ENCODE data around the gene CYBA. TPM values are rescaled to one million over a fixed set of nuclear protein-coding genes. Genes with fewer than 3 reads are reported as not detected.

The CYBA gene
- total RNA-seq, 4 donors from 2014 or later = 174 to 329 (median 245) TPM

- no peak for ATAC-seq (ENCODE audit: low FRiP score)
- no peak for TF ChIP-seq CTCF (IDR thresholded peaks at IDR 0.05)
- DNase-seq (ENCODE audit: low spot score) = no peak
Observed at GRCh38 chr16:88595101-88595500, 55.8 kb downstream of the CYBA start.

- DNase-seq (ENCODE audit: low spot score) = no peak
- no peak for TF ChIP-seq CTCF (IDR thresholded peaks at IDR 0.05)
- no peak for ATAC-seq (ENCODE audit: low FRiP score)
Observed at GRCh38 chr16:88593910-88594309, 56.9 kb downstream of the CYBA start.

GRCh38 chr16:88593489-88593888 lies 57.4 kb downstream of the CYBA start:
- DNase-seq (ENCODE audit: low spot score) (no peak), ATAC-seq (ENCODE audit: low FRiP score) (no peak)
- TF ChIP-seq CTCF (IDR thresholded peaks at IDR 0.05) = no peak

Other genes starting within 250 kb of the CYBA start
- 1 to 10 TPM in 2 of 4 donors, under 1 TPM in 2; 0.50 to 4.0 (median 1.3) TPM for gene ZFPM1, start 197.8 kb downstream of the CYBA start, total RNA-seq
- gene ZC3H18, start 80.7 kb downstream of the CYBA start, total RNA-seq = 10 to 100 TPM; 10.6 to 25.6 (median 17.8) TPM
- not detected for gene IL17C, start 12.5 kb downstream of the CYBA start, total RNA-seq
- 10 to 100 TPM; 10.9 to 27.5 (median 16.3) TPM for gene MVD, start 12.0 kb upstream of the CYBA start, total RNA-seq
- 1 to 10 TPM in 2 of 4 donors, under 1 TPM in 2; 0.37 to 2.3 (median 0.99) TPM for gene SNAI3, start 35.5 kb upstream of the CYBA start, total RNA-seq
- 10 to 100 TPM; 13.5 to 36.4 (median 20.2) TPM for gene RNF166, start 55.4 kb upstream of the CYBA start, total RNA-seq
- gene CTU2, start 55.5 kb upstream of the CYBA start, total RNA-seq = 10 to 100 TPM in 2 of 4 donors, 1 to 10 TPM in 2; 6.8 to 23.7 (median 10.2) TPM
- gene PIEZO1, start 134.2 kb upstream of the CYBA start, total RNA-seq = 100 to 1,000 TPM; 151 to 315 (median 249) TPM
- 1 to 10 TPM in 2 of 4 donors, under 1 TPM in 2; 0.19 to 3.5 (median 1.6) TPM for gene CDT1, start 152.7 kb upstream of the CYBA start, total RNA-seq
- gene APRT, start 160.9 kb upstream of the CYBA start, total RNA-seq = 100 to 1,000 TPM in 3 of 4 donors, 10 to 100 TPM in 1; 94.4 to 127 (median 115) TPM
- gene GALNS, start 205.9 kb upstream of the CYBA start, total RNA-seq = 10 to 100 TPM; 15.0 to 32.0 (median 23.4) TPM
- gene TRAPPC2L, start 206.1 kb upstream of the CYBA start, total RNA-seq = 10 to 100 TPM; 25.3 to 49.4 (median 39.7) TPM
- not detected for gene PABPN1L, start 215.6 kb upstream of the CYBA start, total RNA-seq

Measured in omental fat pad (tissue), 4 donors.